ENCODE data around the gene UVRAG. TPM values are rescaled to one million over a fixed set of nuclear protein-coding genes. Genes with fewer than 3 reads are reported as not detected.
"Not testable (repeated sequence)": the region's sequence is repeated elsewhere in the genome, so short reads cannot be mapped to it uniquely, and the experiment has no call there.

The UVRAG gene
- total RNA-seq, 1 donor from 2014 or later: 20.2 TPM

- Mint-ChIP-seq H3K27ac (ENCODE audit: unreplicated experiment) (no peak overlapping the region), H3K4me1 (ENCODE audit: unreplicated experiment) (peaks cover 57% of the 10 kb centered on the region), H3K36me3 (ENCODE audit: unreplicated experiment) (peaks cover 3% of the 10 kb centered on the region), H3K27me3 (ENCODE audit: unreplicated experiment) (no peaks in the 10 kb centered on the region), H3K9me3 (ENCODE audit: unreplicated experiment) (no peaks in the 10 kb centered on the region), H3K4me3 (ENCODE audit: unreplicated experiment) (no peak overlapping the region)
- no peak for TF ChIP-seq CTCF (IDR thresholded peaks at IDR 0.05)
- DNase-seq (ENCODE audit: extremely low spot score, unreplicated experiment): no peak
These were observed 261.7 kb downstream of the UVRAG start for GRCh38 chr11:76076749-76077148.

- Mint-ChIP-seq H3K27ac (ENCODE audit: unreplicated experiment) (peak overlapping the region; percentile 68), H3K4me1 (ENCODE audit: unreplicated experiment) (peaks cover 48% of the 10 kb centered on the region), H3K27me3 (ENCODE audit: unreplicated experiment) (no peaks in the 10 kb centered on the region), H3K4me3 (ENCODE audit: unreplicated experiment) (peak overlapping the region; percentile 46), H3K9me3 (ENCODE audit: unreplicated experiment) (no peaks in the 10 kb centered on the region), H3K36me3 (ENCODE audit: unreplicated experiment) (peaks cover 3% of the 10 kb centered on the region)
- TF ChIP-seq CTCF (IDR thresholded peaks at IDR 0.05): no peak
- DNase-seq (ENCODE audit: extremely low spot score, unreplicated experiment): no peak
These were observed 262.7 kb downstream of the UVRAG start for GRCh38 chr11:76077575-76078150.

GRCh38 chr11:76081084-76081483 is 266.1 kb downstream of the UVRAG start:
- H3K27me3 Mint-ChIP-seq (ENCODE audit: unreplicated experiment); H3K27ac Mint-ChIP-seq (ENCODE audit: unreplicated experiment): not testable (repeated sequence)
- peaks cover 31% of the 10 kb centered on the region for H3K4me1 Mint-ChIP-seq (ENCODE audit: unreplicated experiment)

GRCh38 chr11:76083563-76084451 is 268.8 kb downstream of the UVRAG start:
- no peak for DNase-seq (ENCODE audit: extremely low spot score, unreplicated experiment)
- no peak overlapping the region for H3K4me3 Mint-ChIP-seq (ENCODE audit: unreplicated experiment)
- no peaks in the 10 kb centered on the region for H3K27me3 Mint-ChIP-seq (ENCODE audit: unreplicated experiment)
- peaks cover 5% of the 10 kb centered on the region for H3K36me3 Mint-ChIP-seq (ENCODE audit: unreplicated experiment)
- H3K4me1 Mint-ChIP-seq (ENCODE audit: unreplicated experiment): peaks cover 36% of the 10 kb centered on the region
- no peaks in the 10 kb centered on the region for H3K9me3 Mint-ChIP-seq (ENCODE audit: unreplicated experiment)
- H3K27ac Mint-ChIP-seq (ENCODE audit: unreplicated experiment): no peak overlapping the region
- TF ChIP-seq CTCF (IDR thresholded peaks at IDR 0.05): no peak

More at GRCh38 chr11:76081084-76081483, 266.1 kb downstream of the UVRAG start:
- not testable (repeated sequence) for DNase-seq (ENCODE audit: extremely low spot score, unreplicated experiment); H3K36me3 Mint-ChIP-seq (ENCODE audit: unreplicated experiment); H3K4me3 Mint-ChIP-seq (ENCODE audit: unreplicated experiment); H3K9me3 Mint-ChIP-seq (ENCODE audit: unreplicated experiment)

- Mint-ChIP-seq H3K27ac (ENCODE audit: unreplicated experiment) (no peak overlapping the region), H3K27me3 (ENCODE audit: unreplicated experiment) (no peaks in the 10 kb centered on the region), H3K4me3 (ENCODE audit: unreplicated experiment) (no peak overlapping the region), H3K36me3 (ENCODE audit: unreplicated experiment) (peaks cover 10% of the 10 kb centered on the region), H3K9me3 (ENCODE audit: unreplicated experiment) (peaks cover 2% of the 10 kb centered on the region), H3K4me1 (ENCODE audit: unreplicated experiment) (peaks cover 33% of the 10 kb centered on the region)
- no peak for TF ChIP-seq CTCF (IDR thresholded peaks at IDR 0.05)
- no peak for DNase-seq (ENCODE audit: extremely low spot score, unreplicated experiment)
These were observed 270.3 kb downstream of the UVRAG start for GRCh38 chr11:76085270-76085669.

Measured in osteocyte (in vitro differentiated cells).